Measurements from ENCODE around the gene ATOH8.
"Not testable (repeated sequence)": the region's sequence is repeated elsewhere in the genome, so short reads cannot be mapped to it uniquely, and the experiment has no call there.

Gene ATOH8

GRCh38 chr2:85714421-85714820 is 39.4 kb upstream of the ATOH8 start:
- Mint-ChIP-seq H3K27me3 (peaks cover 30% of the 10 kb centered on the region), H3K4me1 (peaks cover 40% of the 10 kb centered on the region)
- not testable (repeated sequence) for H3K27ac Mint-ChIP-seq, ATAC-seq, H3K9me3 Mint-ChIP-seq, H3K4me3 Mint-ChIP-seq, DNase-seq

GRCh38 chr2:85714841-85715240 is 39.0 kb upstream of the ATOH8 start:
- no peak overlapping the region for H3K4me3 Mint-ChIP-seq
- ATAC-seq, result no peak
- H3K27ac Mint-ChIP-seq, result no peak overlapping the region
- peaks cover 40% of the 10 kb centered on the region for H3K4me1 Mint-ChIP-seq
- peaks cover 29% of the 10 kb centered on the region for H3K27me3 Mint-ChIP-seq
- H3K9me3 Mint-ChIP-seq, result no peaks in the 10 kb centered on the region
- DNase-seq, result no peak

GRCh38 chr2:85716346-85716914 is 37.4 kb upstream of the ATOH8 start:
- Mint-ChIP-seq H3K4me1 (peaks cover 30% of the 10 kb centered on the region), H3K9me3 (peaks cover 0 to 11% of the 10 kb centered on the region in 2 donors), H3K27me3 (peaks cover 13% of the 10 kb centered on the region), H3K4me3 (no peak overlapping the region), H3K27ac (no peak overlapping the region)
- DNase-seq (no peak), ATAC-seq (no peak)

GRCh38 chr2:85717308-85718008 is 36.3 kb upstream of the ATOH8 start:
- peaks cover 7% of the 10 kb centered on the region for H3K27me3 Mint-ChIP-seq
- no peak for DNase-seq
- H3K27ac Mint-ChIP-seq, result no peak overlapping the region
- H3K4me3 Mint-ChIP-seq, result no peak overlapping the region
- peaks cover 30% of the 10 kb centered on the region for H3K4me1 Mint-ChIP-seq
- no peak for ATAC-seq
- H3K9me3 Mint-ChIP-seq, result peaks cover 0 to 11% of the 10 kb centered on the region in 2 donors

GRCh38 chr2:85718009-85718391 is 35.8 kb upstream of the ATOH8 start:
- H3K27ac Mint-ChIP-seq, result no peak overlapping the region
- ATAC-seq (no peak), DNase-seq (no peak)
- H3K9me3 Mint-ChIP-seq, result peaks cover 0 to 11% of the 10 kb centered on the region in 2 donors
- no peak overlapping the region for H3K4me3 Mint-ChIP-seq
- H3K4me1 Mint-ChIP-seq, result peaks cover 30% of the 10 kb centered on the region
- H3K27me3 Mint-ChIP-seq, result peaks cover 7% of the 10 kb centered on the region

GRCh38 chr2:85718885-85719492 is 34.8 kb upstream of the ATOH8 start:
- H3K27me3 Mint-ChIP-seq, result peaks cover 7% of the 10 kb centered on the region
- no peak for ATAC-seq
- DNase-seq, result no peak
- H3K4me3 Mint-ChIP-seq, result no peak overlapping the region
- H3K4me1 Mint-ChIP-seq, result peaks cover 26% of the 10 kb centered on the region
- H3K9me3 Mint-ChIP-seq, result peaks cover 0 to 11% of the 10 kb centered on the region in 2 donors
- no peak overlapping the region for H3K27ac Mint-ChIP-seq

- Mint-ChIP-seq H3K27ac (no peak overlapping the region), H3K27me3 (peaks cover 7% of the 10 kb centered on the region), H3K9me3 (peaks cover 0 to 11% of the 10 kb centered on the region in 2 donors), H3K4me3 (no peak overlapping the region), H3K4me1 (peaks cover 18% of the 10 kb centered on the region)
- no peak for DNase-seq
- ATAC-seq, result no peak
These were observed 34.1 kb upstream of the ATOH8 start for GRCh38 chr2:85719609-85720240.

- no peak for ATAC-seq
- Mint-ChIP-seq H3K27ac (no peak overlapping the region), H3K9me3 (peaks cover 0 to 11% of the 10 kb centered on the region in 2 donors), H3K4me1 (peaks cover 10% of the 10 kb centered on the region), H3K27me3 (peaks cover 7% of the 10 kb centered on the region), H3K4me3 (no peak overlapping the region)
- DNase-seq, result no peak
These were observed 33.3 kb upstream of the ATOH8 start for GRCh38 chr2:85720533-85720932.

- no peak overlapping the region for H3K4me3 Mint-ChIP-seq
- H3K27me3 Mint-ChIP-seq, result no peaks in the 10 kb centered on the region
These were observed 32.1 kb upstream of the ATOH8 start for GRCh38 chr2:85721641-85722040.

GRCh38 chr2:85722519-85722918 is 31.3 kb upstream of the ATOH8 start:
- Mint-ChIP-seq H3K4me1 (no peaks in the 10 kb centered on the region), H3K4me3 (no peak overlapping the region), H3K9me3 (peaks cover 0 to 11% of the 10 kb centered on the region in 2 donors), H3K27me3 (no peaks in the 10 kb centered on the region), H3K27ac (no peak overlapping the region)
- ATAC-seq (no peak), DNase-seq (no peak)

More at GRCh38 chr2:85721641-85722040, 32.1 kb upstream of the ATOH8 start:
- ATAC-seq (no peak), DNase-seq (no peak)
- Mint-ChIP-seq H3K27ac (no peak overlapping the region), H3K9me3 (peaks cover 0 to 11% of the 10 kb centered on the region in 2 donors), H3K4me1 (no peaks in the 10 kb centered on the region)

- H3K27me3 Mint-ChIP-seq, result peaks cover 6% of the 10 kb centered on the region
- ATAC-seq, result no peak
- H3K9me3 Mint-ChIP-seq, result peaks cover 0 to 11% of the 10 kb centered on the region in 2 donors
- no peak overlapping the region for H3K4me3 Mint-ChIP-seq
- H3K4me1 Mint-ChIP-seq, result peaks cover 2% of the 10 kb centered on the region
- DNase-seq, result no peak
- H3K27ac Mint-ChIP-seq, result peak overlapping the region in 1 of 2 donors; percentile 26
These were observed 30.0 kb upstream of the ATOH8 start for GRCh38 chr2:85723707-85724360.

- Mint-ChIP-seq H3K4me3 (no peak overlapping the region), H3K9me3 (peaks cover 0 to 11% of the 10 kb centered on the region in 2 donors), H3K27me3 (peaks cover 14% of the 10 kb centered on the region), H3K4me1 (peaks cover 9% of the 10 kb centered on the region), H3K27ac (no peak overlapping the region)
- ATAC-seq (no peak), DNase-seq (no peak)
These were observed 29.0 kb upstream of the ATOH8 start for GRCh38 chr2:85724731-85725181.

- ATAC-seq (no peak), DNase-seq (no peak)
- H3K27me3 Mint-ChIP-seq, result peaks cover 14% of the 10 kb centered on the region
- H3K27ac Mint-ChIP-seq, result no peak overlapping the region
- H3K4me1 Mint-ChIP-seq, result peaks cover 9% of the 10 kb centered on the region
- H3K4me3 Mint-ChIP-seq, result no peak overlapping the region
- peaks cover 0 to 6% of the 10 kb centered on the region in 2 donors for H3K9me3 Mint-ChIP-seq
These were observed 28.3 kb upstream of the ATOH8 start for GRCh38 chr2:85725451-85725850.

GRCh38 chr2:85727798-85728197 is 26.0 kb upstream of the ATOH8 start:
- Mint-ChIP-seq H3K27me3 (peaks cover 14% of the 10 kb centered on the region), H3K27ac (no peak overlapping the region), H3K9me3 (no peaks in the 10 kb centered on the region), H3K4me3 (no peak overlapping the region), H3K4me1 (peaks cover 9% of the 10 kb centered on the region)
- DNase-seq, result no peak
- no peak for ATAC-seq

GRCh38 chr2:85728342-85728741 is 25.4 kb upstream of the ATOH8 start:
- ATAC-seq (no peak), DNase-seq (no peak)
- Mint-ChIP-seq H3K4me1 (peaks cover 9% of the 10 kb centered on the region), H3K27ac (no peak overlapping the region), H3K4me3 (no peak overlapping the region), H3K9me3 (no peaks in the 10 kb centered on the region), H3K27me3 (peaks cover 14% of the 10 kb centered on the region)

Data from stimulated activated naive CD8-positive, alpha-beta T cell treated with anti-CD3 and anti-CD28 coated beads, Interleukin-15, amount 100 ng/mL, for 72 hours (primary cell).